Stomach (tissue), 4 donors: ENCODE measurements around the gene AFAP1L1.

Experiments used
- EP300 ChIP-seq: sonication (generic); formaldehyde crosslinking; IDR thresholded peaks from one replicate; pipeline ENCODE4 v1.6.1; 2017; ENCODE audit warnings: antibody characterized with exemption
- POLR2A ChIP-seq, 4 donors: fragments of 450-650 bp; IDR thresholded peaks; one replicate each; pipeline ENCODE4 v1.6.1; 2016; ENCODE audit warnings: antibody characterized with exemption in 4 of 4, control low read depth in 2 of 4, mild to moderate bottlenecking in 1 of 4, moderate library complexity in 1 of 4
- TF ChIP-seq, protein P1 (sequence below), 7 experiments: fragments of 450-650 bp in 4 of 7; fragments of 200-600 bp in 3 of 7; sonication (generic) in 3 of 7; IDR thresholded peaks; one replicate each; pipeline ENCODE4 v1.5.1; 2016 to 2019; ENCODE audit warnings: antibody characterized with exemption in 7 of 7, control low read depth in 2 of 7, mild to moderate bottlenecking in 1 of 7

DNA sequence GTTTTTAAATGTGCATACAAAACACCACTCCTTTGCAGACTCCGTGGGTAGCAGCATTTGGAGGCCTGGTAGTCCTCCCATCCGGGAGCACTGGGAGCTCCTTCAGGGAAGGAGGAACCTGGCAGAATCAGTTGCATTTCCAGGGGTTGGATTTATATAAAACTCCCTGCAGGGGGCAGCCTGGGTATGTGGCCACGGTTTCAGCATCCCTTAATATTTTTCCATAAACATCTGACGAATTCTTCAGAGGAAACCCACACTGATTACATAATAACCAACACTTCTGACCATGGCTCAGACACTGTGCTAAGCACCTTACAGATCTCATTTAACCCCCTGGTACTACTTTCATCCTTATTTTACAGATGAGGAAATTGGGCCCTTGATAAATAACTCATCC lies 6.1 kb upstream of the AFAP1L1 start:
- TF ChIP-seq, protein P1, sequence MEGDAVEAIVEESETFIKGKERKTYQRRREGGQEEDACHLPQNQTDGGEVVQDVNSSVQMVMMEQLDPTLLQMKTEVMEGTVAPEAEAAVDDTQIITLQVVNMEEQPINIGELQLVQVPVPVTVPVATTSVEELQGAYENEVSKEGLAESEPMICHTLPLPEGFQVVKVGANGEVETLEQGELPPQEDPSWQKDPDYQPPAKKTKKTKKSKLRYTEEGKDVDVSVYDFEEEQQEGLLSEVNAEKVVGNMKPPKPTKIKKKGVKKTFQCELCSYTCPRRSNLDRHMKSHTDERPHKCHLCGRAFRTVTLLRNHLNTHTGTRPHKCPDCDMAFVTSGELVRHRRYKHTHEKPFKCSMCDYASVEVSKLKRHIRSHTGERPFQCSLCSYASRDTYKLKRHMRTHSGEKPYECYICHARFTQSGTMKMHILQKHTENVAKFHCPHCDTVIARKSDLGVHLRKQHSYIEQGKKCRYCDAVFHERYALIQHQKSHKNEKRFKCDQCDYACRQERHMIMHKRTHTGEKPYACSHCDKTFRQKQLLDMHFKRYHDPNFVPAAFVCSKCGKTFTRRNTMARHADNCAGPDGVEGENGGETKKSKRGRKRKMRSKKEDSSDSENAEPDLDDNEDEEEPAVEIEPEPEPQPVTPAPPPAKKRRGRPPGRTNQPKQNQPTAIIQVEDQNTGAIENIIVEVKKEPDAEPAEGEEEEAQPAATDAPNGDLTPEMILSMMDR (IDR thresholded peaks at IDR 0.05): peak in 1 of 7 experiments; percentile 22
- TF ChIP-seq EP300 (no peak), POLR2A (IDR thresholded peaks at IDR 0.05) (no peak)
